ENCODE results near the gene HIPK2.

DNA sequence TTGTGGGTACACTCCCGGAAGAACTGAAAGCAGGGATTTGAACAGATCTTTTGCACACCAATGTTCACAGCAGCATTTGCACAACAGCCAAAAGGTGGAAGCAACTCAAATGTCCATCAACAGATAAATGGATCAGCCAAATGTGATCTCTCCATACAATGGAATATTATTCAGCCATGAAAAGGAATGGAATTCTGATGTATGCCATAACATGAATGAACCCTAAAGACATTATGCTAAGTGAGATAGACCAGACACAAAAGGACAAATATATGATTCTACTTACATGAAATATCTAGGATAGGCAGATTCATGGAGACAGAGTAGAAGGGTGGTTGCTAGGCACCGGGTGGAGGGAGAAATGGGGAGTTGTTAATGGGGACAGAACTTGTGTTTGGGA lies 217.6 kb downstream of the HIPK2 start:
- TF ChIP-seq, protein P1, sequence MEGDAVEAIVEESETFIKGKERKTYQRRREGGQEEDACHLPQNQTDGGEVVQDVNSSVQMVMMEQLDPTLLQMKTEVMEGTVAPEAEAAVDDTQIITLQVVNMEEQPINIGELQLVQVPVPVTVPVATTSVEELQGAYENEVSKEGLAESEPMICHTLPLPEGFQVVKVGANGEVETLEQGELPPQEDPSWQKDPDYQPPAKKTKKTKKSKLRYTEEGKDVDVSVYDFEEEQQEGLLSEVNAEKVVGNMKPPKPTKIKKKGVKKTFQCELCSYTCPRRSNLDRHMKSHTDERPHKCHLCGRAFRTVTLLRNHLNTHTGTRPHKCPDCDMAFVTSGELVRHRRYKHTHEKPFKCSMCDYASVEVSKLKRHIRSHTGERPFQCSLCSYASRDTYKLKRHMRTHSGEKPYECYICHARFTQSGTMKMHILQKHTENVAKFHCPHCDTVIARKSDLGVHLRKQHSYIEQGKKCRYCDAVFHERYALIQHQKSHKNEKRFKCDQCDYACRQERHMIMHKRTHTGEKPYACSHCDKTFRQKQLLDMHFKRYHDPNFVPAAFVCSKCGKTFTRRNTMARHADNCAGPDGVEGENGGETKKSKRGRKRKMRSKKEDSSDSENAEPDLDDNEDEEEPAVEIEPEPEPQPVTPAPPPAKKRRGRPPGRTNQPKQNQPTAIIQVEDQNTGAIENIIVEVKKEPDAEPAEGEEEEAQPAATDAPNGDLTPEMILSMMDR (IDR thresholded peaks at IDR 0.05) = no peak
- TF ChIP-seq NPAS2 (CRISPR knock-in tag; IDR thresholded peaks at IDR 0.05; ENCODE audit: borderline replicate concordance) = no peak
- TF ChIP-seq EP300 (IDR thresholded peaks at IDR 0.05) = no peak
- TF ChIP-seq CEBPB (IDR thresholded peaks at IDR 0.05) = no peak
- no peak for TF ChIP-seq POLR2A (IDR thresholded peaks at IDR 0.05; ENCODE audit: low read length)
- TF ChIP-seq, protein P2, sequence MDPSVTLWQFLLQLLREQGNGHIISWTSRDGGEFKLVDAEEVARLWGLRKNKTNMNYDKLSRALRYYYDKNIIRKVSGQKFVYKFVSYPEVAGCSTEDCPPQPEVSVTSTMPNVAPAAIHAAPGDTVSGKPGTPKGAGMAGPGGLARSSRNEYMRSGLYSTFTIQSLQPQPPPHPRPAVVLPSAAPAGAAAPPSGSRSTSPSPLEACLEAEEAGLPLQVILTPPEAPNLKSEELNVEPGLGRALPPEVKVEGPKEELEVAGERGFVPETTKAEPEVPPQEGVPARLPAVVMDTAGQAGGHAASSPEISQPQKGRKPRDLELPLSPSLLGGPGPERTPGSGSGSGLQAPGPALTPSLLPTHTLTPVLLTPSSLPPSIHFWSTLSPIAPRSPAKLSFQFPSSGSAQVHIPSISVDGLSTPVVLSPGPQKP (IDR thresholded peaks at IDR 0.05; ENCODE audit: low read depth, low read length) = no peak
- no peak for TF ChIP-seq RFX5 (IDR thresholded peaks at IDR 0.05)
- TF ChIP-seq JUNB (IDR thresholded peaks at IDR 0.05) = no peak
- TF ChIP-seq JUN (IDR thresholded peaks at IDR 0.05) = no peak

Data from A549 (cell line).